Measurements from ENCODE around the gene FOXJ1.

FOXJ1 gene

GRCh38 chr17:76140661-76141211 is 309 bp downstream of the FOXJ1 start:
- no peak for DNase-seq

- DNase-seq = peak; percentile 58
Measured at GRCh38 chr17:76139801-76140660, 1.0 kb downstream of the FOXJ1 start.

- DNase-seq = no peak
Measured at GRCh38 chr17:76138896-76139752, 1.9 kb downstream of the FOXJ1 start.

- no peak for DNase-seq
Measured at GRCh38 chr17:76138234-76138895, 2.7 kb downstream of the FOXJ1 start.

- no peak for DNase-seq
Measured at GRCh38 chr17:76137351-76138233, 3.5 kb downstream of the FOXJ1 start.

- no peak for DNase-seq
Measured at GRCh38 chr17:76137001-76137350, 4.1 kb downstream of the FOXJ1 start.

- DNase-seq = no peak
Measured at GRCh38 chr17:76136276-76137000, 4.6 kb downstream of the FOXJ1 start.

GRCh38 chr17:76135810-76136188 is 5.2 kb downstream of the FOXJ1 start:
- no peak for DNase-seq

GRCh38 chr17:76134911-76135809 is 5.9 kb downstream of the FOXJ1 start:
- DNase-seq = no peak

- DNase-seq = no peak
Measured at GRCh38 chr17:76132574-76133338, 8.3 kb downstream of the FOXJ1 start.

GRCh38 chr17:76131692-76132573 is 9.1 kb downstream of the FOXJ1 start:
- DNase-seq = no peak

- DNase-seq = no peak
Measured at GRCh38 chr17:76131051-76131691, 9.9 kb downstream of the FOXJ1 start.

- DNase-seq = no peak
Measured at GRCh38 chr17:76130473-76130872, 10.6 kb downstream of the FOXJ1 start.

GRCh38 chr17:76125922-76126321 is 15.1 kb downstream of the FOXJ1 start:
- no peak for DNase-seq

- DNase-seq = no peak
Measured at GRCh38 chr17:76125391-76125675, 15.7 kb downstream of the FOXJ1 start.

GRCh38 chr17:76124582-76125390 is 16.3 kb downstream of the FOXJ1 start:
- DNase-seq = no peak

Data from activated CD4-positive, alpha-beta T cell treated with anti-CD3 and anti-CD28 coated beads for 48 hours (primary cell).